Endodermal cell (in vitro differentiated cells): ENCODE results near the gene ANKDD1A. TPM values are rescaled to one million over a fixed set of nuclear protein-coding genes. Genes with fewer than 3 reads are reported as not detected.

ENCODE experiments used
- DNase-seq: peaks from one replicate; pipeline ENCODE4 v3.0.0-alpha.2; 2017
- H3K27ac ChIP-seq: 2 replicates; pipeline ENCODE4 v1.5.1; 2013; ENCODE audit warnings: mild to moderate bottlenecking, low read depth, low read length, moderate library complexity
- H3K27me3 ChIP-seq: 2 replicates; pipeline ENCODE4 v1.6.1; 2013; ENCODE audit warnings: mild to moderate bottlenecking, low read length, moderate library complexity; ENCODE audit not compliant: insufficient read depth, control insufficient read depth, poor library complexity, severe bottlenecking
- H3K36me3 ChIP-seq: 2 replicates; pipeline ENCODE4 v1.7.0; 2013; ENCODE audit warnings: mild to moderate bottlenecking, low read length, moderate library complexity; ENCODE audit not compliant: control insufficient read depth, insufficient read depth
- H3K4me1 ChIP-seq: one replicate; pipeline ENCODE4 v1.7.0; 2013; ENCODE audit warnings: low read length; ENCODE audit not compliant: control insufficient read depth, insufficient read depth
- H3K4me3 ChIP-seq: 2 replicates; pipeline ENCODE4 v1.5.1; 2013; ENCODE audit warnings: mild to moderate bottlenecking, low read length, moderate library complexity
- H3K9ac ChIP-seq: 2 replicates; pipeline ENCODE4 v1.6.1; 2013; ENCODE audit warnings: mild to moderate bottlenecking, low read length, moderate library complexity; ENCODE audit not compliant: poor library complexity, severe bottlenecking; ENCODE audit errors: extremely low read depth
- H3K9me3 ChIP-seq: 2 replicates; pipeline ENCODE4 v1.6.1; 2013; ENCODE audit warnings: mild to moderate bottlenecking, low read length, moderate library complexity; ENCODE audit not compliant: control insufficient read depth
- H3K27ac Mint-ChIP-seq: 2 replicates; pipeline ENCODE4 v1.8.0; 2020; ENCODE audit warnings: mixed read lengths
- H3K27me3 Mint-ChIP-seq: 2 replicates; pipeline ENCODE4 v1.8.0; 2021; ENCODE audit warnings: mild to moderate bottlenecking, mixed read lengths; ENCODE audit not compliant: insufficient read depth
- H3K36me3 Mint-ChIP-seq: 2 replicates; pipeline ENCODE4 v1.8.0; 2020; ENCODE audit warnings: low read depth, mixed read lengths
- H3K4me1 Mint-ChIP-seq: 2 replicates; pipeline ENCODE4 v1.8.0; 2020; ENCODE audit warnings: mixed read lengths
- H3K4me3 Mint-ChIP-seq: 2 replicates; pipeline ENCODE4 v1.8.0; 2020; ENCODE audit warnings: mild to moderate bottlenecking, moderate library complexity, mixed read lengths
- H3K9me3 Mint-ChIP-seq: 2 replicates; pipeline ENCODE4 v1.8.0; 2020; ENCODE audit warnings: mild to moderate bottlenecking, mixed read lengths
- WGBS, 2 experiments: methylation state at CpG; one replicate each; pipeline versions ENCODE4 v1.1.5 to v1.1.7; 2013; ENCODE audit warnings: missing lambda C conversion rate in 2 of 2, mixed read lengths in 1 of 2; ENCODE audit not compliant: insufficient coverage in 1 of 2, insufficient read length in 1 of 2; 5-methylcytosine and 5-hydroxymethylcytosine counted together
- total RNA-seq, 2 donors: library from RNA; stranded (reverse); fragmentation: NEBNext Ultra II Directional in 1 of 2; extraction: Animal tissue kit (Norgen Biotek cat#: 25700) in 1 of 2; gene quantifications; 2 replicates in 1 of 2; 3 replicates in 1 of 2; pipeline ENCODE4 v1.2.1, GENCODE V29; 2021
- TF ChIP-seq, protein P1 (sequence below): fragments of 200-600 bp; sonication (generic); conservative IDR thresholded peaks from 2 replicates; pipeline ENCODE4 v1.5.0; 2021; ENCODE audit warnings: antibody characterized with exemption, mild to moderate bottlenecking

Gene ANKDD1A
- total RNA-seq, 2 donors from 2014 or later, result 22.5 to 30.0 TPM

DNA sequence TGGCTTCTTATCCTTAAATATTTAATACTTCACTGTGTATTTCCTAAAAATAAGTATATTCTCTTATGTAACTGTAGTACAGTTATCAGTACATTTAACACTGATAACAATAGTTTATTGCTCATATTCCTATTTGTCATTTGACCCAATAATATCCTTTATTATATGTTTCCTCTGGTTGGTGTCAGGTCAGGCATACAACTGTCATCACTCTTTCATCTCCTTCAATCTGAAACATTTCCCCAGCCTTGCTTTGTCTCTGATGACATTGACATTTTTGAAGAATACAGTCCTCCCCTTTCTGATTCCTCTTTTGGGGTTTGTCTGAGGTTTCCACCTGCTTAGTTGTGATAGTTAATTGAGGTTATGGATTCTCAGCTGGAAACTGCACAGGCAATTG lies 42.2 kb upstream of the ANKDD1A start:
- Mint-ChIP-seq H3K27me3 (no peaks in the 10 kb centered on the region), H3K4me3 (no peak overlapping the region), H3K4me1 (peaks cover 19% of the 10 kb centered on the region), H3K9me3 (no peaks in the 10 kb centered on the region), H3K27ac (no peak overlapping the region), H3K36me3 (peaks cover 1% of the 10 kb centered on the region)
- H3K36me3 ChIP-seq, result peaks cover 3% of the 10 kb centered on the region
- H3K9ac ChIP-seq, result no peak overlapping the region
- no peaks in the 10 kb centered on the region for H3K4me1 ChIP-seq
- H3K27me3 ChIP-seq, result no peaks in the 10 kb centered on the region
- no peaks in the 10 kb centered on the region for H3K9me3 ChIP-seq
- H3K4me3 ChIP-seq, result no peak overlapping the region
- TF ChIP-seq, protein P1, sequence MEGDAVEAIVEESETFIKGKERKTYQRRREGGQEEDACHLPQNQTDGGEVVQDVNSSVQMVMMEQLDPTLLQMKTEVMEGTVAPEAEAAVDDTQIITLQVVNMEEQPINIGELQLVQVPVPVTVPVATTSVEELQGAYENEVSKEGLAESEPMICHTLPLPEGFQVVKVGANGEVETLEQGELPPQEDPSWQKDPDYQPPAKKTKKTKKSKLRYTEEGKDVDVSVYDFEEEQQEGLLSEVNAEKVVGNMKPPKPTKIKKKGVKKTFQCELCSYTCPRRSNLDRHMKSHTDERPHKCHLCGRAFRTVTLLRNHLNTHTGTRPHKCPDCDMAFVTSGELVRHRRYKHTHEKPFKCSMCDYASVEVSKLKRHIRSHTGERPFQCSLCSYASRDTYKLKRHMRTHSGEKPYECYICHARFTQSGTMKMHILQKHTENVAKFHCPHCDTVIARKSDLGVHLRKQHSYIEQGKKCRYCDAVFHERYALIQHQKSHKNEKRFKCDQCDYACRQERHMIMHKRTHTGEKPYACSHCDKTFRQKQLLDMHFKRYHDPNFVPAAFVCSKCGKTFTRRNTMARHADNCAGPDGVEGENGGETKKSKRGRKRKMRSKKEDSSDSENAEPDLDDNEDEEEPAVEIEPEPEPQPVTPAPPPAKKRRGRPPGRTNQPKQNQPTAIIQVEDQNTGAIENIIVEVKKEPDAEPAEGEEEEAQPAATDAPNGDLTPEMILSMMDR, result no peak
- H3K27ac ChIP-seq, result no peak overlapping the region
- no peak for DNase-seq

DNA sequence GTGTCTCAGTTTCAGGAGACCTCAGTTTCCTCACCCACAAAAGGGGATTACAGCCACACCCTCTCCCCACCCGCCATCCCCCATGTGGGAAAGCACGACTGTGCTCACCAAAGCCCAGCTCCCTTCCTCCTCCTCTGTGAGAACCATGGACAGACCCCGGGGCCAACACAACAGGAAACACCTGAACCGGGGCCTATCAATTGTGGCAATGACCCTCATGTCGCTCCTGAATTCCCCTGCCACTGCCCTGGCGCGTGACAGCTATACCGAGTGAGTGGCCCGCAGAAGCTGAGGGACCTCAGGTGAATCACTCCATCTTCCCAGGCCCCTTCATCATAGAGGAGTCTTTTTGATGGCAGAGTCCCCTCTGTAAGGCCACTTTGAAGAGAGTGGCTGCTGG lies 41.3 kb upstream of the ANKDD1A start:
- H3K9ac ChIP-seq, result no peak overlapping the region

DNA sequence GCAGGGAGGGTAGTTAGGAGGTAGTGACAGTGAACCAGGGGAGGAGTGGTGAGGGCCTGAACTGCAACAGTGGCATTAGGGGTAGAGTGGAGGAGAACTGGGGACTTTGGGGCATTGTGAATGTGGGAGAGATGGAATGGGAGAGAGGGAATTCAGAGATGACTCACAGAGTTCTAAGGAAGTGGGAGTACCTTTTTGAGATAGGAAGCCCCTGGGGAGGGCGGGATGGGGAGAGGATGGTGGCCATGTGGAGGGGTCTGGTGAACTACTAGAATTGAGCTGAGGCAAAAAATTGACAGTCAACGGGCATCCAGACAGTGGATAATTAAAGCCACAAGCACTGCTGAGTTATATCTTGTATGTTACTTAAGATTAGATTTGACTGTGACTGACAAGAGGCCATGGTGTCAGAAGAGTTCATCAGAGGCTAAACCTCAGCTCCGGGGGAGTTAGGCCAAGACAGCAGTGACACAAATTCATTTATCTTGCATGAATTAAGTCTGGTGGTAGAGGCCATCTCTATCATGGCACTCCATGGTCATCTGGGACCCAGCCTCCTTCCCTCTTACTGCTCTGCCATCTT lies 36.0 kb upstream of the ANKDD1A start:
- Histone ChIP-seq H3K4me1 (peaks cover 7% of the 10 kb centered on the region), H3K27me3 (no peaks in the 10 kb centered on the region), H3K36me3 (no peaks in the 10 kb centered on the region), H3K9me3 (no peaks in the 10 kb centered on the region), H3K27ac (no peak overlapping the region), H3K9ac (no peak overlapping the region), H3K4me3 (no peak overlapping the region)
- Mint-ChIP-seq H3K9me3 (no peaks in the 10 kb centered on the region), H3K4me3 (no peak overlapping the region), H3K27ac (peak overlapping the region; percentile 54), H3K4me1 (peaks cover 27% of the 10 kb centered on the region), H3K36me3 (no peaks in the 10 kb centered on the region), H3K27me3 (no peaks in the 10 kb centered on the region)
- DNase-seq, result no peak
- TF ChIP-seq, protein P1, result no peak
- WGBS, 2 experiments, result 86 to 90% methylated on average over 3 of the region's 3 CpGs

More for the DNA sequence above, 41.3 kb upstream of the ANKDD1A start:
- Mint-ChIP-seq H3K4me3 (no peak overlapping the region), H3K27ac (no peak overlapping the region), H3K4me1 (peaks cover 27% of the 10 kb centered on the region), H3K36me3 (no peaks in the 10 kb centered on the region), H3K9me3 (no peaks in the 10 kb centered on the region), H3K27me3 (no peaks in the 10 kb centered on the region)
- DNase-seq, result no peak
- no peaks in the 10 kb centered on the region for H3K9me3 ChIP-seq
- H3K4me1 ChIP-seq, result peaks cover 7% of the 10 kb centered on the region
- WGBS, 2 experiments, result 89 to 92% methylated on average over 5 to 9 of the region's 9 CpGs
- TF ChIP-seq, protein P1, result no peak
- H3K27me3 ChIP-seq, result no peaks in the 10 kb centered on the region
- no peak overlapping the region for H3K27ac ChIP-seq
- H3K36me3 ChIP-seq, result no peaks in the 10 kb centered on the region
- no peak overlapping the region for H3K4me3 ChIP-seq
